Fibroblast of the aortic adventitia (primary cell): ENCODE measurements around the gene TMIGD3. TPM values are rescaled to one million over a fixed set of nuclear protein-coding genes. Genes with fewer than 3 reads are reported as not detected.

Experiments
- DNase-seq: peaks from one replicate; pipeline ENCODE4 v3.0.0-alpha.2; 2010; ENCODE audit warnings: low read depth
- H3K4me3 ChIP-seq: 2 replicates; pipeline ENCODE4 v1.5.1; 2011; ENCODE audit warnings: low read depth, mild to moderate bottlenecking, control low read depth, low read length, moderate library complexity
- total RNA-seq: library from RNA; depleted of rRNA; stranded (reverse); fragments of >200 nt; gene quantifications from 2 replicates; pipeline ENCODE4 v1.2.3, GENCODE V29; 2012; ENCODE audit warnings: low replicate concordance
- TF ChIP-seq, protein P1 (sequence below): IDR thresholded peaks from 2 replicates; pipeline ENCODE4 v1.5.1; 2011; ENCODE audit warnings: mild to moderate bottlenecking, low read length, control low read depth, inconsistent platforms; ENCODE audit not compliant: insufficient read depth

TMIGD3 gene
- total RNA-seq, 1 donor = not detected

DNA sequence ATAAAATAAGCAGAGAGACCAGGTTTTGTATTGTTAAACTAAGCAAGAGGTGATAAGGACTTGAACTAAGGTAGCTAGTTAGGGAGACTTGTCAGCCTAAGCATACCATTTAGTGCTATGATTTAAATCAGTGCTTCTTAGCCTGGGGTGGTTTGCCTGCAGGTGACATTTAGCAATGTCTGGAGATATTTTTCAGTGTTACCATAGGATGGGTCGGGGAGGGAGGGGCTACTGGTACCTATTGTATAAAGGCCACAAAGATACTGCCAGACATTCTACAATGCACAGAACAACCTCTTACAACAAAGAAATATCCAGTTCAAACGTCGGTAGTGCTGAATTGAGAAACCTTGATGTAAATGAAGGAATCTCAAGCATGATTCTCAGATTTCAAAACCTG, 50.9 kb downstream of the TMIGD3 start:
- no peak overlapping the region for H3K4me3 ChIP-seq
- DNase-seq = no peak
- TF ChIP-seq, protein P1, sequence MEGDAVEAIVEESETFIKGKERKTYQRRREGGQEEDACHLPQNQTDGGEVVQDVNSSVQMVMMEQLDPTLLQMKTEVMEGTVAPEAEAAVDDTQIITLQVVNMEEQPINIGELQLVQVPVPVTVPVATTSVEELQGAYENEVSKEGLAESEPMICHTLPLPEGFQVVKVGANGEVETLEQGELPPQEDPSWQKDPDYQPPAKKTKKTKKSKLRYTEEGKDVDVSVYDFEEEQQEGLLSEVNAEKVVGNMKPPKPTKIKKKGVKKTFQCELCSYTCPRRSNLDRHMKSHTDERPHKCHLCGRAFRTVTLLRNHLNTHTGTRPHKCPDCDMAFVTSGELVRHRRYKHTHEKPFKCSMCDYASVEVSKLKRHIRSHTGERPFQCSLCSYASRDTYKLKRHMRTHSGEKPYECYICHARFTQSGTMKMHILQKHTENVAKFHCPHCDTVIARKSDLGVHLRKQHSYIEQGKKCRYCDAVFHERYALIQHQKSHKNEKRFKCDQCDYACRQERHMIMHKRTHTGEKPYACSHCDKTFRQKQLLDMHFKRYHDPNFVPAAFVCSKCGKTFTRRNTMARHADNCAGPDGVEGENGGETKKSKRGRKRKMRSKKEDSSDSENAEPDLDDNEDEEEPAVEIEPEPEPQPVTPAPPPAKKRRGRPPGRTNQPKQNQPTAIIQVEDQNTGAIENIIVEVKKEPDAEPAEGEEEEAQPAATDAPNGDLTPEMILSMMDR = no peak

DNA sequence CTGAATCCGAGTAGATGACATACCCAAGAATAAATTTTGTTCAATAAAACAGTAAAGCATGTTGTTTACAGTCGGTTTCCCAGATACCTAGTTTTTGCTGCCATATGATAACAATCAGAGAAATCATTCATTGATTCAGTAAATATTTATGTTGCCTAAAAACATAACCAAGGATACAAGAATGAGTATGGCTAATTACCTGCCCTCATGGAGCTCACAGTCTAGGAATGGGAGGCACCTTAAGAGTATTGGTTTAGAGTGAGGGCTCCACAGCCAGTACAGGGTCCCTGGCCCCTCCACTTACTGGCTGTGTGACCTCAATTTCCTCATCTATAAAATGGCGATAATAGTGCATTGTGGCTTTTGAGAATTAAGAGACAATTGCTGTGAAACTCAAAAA, 53.2 kb downstream of the TMIGD3 start:
- TF ChIP-seq, protein P1 = no peak
- no peak for DNase-seq

DNA sequence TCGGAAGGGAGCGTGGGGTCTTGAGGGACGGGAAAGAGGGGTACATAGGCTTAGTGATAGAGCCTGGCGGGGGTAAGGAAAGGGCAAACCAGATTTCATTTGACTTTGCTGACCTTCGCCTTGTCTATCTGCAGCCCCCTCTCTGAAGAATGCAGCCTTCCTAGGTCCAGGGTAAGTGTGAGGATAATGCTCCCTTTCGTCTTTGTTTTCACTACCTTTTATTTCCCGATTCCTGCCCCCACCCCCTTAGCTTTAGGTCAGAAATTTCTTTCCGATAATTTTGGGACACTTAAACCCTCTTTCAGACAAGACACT, 53.8 kb downstream of the TMIGD3 start:
- peak overlapping the region; percentile 99 for H3K4me3 ChIP-seq
- TF ChIP-seq, protein P1 = no peak
- no peak for DNase-seq

More for the DNA sequence above, 53.2 kb downstream of the TMIGD3 start:
- H3K4me3 ChIP-seq = peak overlapping the region; percentile 99

DNA sequence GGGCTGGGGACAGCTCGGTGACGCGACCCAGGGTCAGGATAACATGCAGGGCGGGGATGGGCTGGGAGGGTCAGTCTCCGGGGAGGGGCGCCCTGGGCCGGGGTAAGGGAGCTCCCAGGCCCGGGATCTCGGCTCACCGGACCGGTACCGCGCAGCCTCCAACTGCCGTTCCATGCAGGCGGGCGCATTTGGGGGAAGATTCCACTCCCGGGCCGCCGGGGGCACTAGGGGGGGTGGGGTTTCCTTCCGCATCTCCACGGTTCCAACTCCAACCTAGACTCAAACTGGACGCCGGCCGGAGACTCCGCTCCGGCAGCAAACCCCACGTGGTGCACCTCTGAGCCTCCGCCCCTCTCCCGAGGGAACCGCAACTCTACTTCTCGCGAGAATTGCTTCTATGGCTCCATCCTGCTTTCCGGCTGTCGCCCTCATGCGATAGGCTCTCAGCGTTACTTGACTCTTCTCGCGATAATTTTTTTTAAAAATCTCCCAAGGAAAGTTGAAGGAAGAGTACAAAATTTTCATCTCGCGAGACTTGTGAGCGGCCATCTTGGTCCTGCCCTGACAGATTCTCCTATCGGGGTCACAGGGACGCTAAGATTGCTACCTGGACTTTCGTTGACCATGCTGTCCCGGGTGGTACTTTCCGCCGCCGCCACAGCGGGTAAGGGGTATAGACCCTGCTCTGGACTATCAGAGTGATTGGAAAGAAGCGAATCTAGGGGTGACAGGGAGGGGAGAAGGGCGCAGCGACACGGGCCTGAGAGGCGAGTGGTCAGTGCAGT, 54.3 kb downstream of the TMIGD3 start, which contains the start of the genes ATP5PB and WDR77:
Gene ATP5PB, plus strand, starts transcription at position 547 of the 785 bp plus-strand sequence. Its CDS starts 78 bp downstream, at position 625.
Gene WDR77, minus strand, starts transcription at position 339 of the 785 bp plus-strand sequence. Its CDS starts 87 bp downstream, at position 252.
- DNase-seq = peak; percentile 100
- peak within 1 kb of the TSS; percentile 99 for H3K4me3 ChIP-seq
- TF ChIP-seq, protein P1 = no peak

DNA sequence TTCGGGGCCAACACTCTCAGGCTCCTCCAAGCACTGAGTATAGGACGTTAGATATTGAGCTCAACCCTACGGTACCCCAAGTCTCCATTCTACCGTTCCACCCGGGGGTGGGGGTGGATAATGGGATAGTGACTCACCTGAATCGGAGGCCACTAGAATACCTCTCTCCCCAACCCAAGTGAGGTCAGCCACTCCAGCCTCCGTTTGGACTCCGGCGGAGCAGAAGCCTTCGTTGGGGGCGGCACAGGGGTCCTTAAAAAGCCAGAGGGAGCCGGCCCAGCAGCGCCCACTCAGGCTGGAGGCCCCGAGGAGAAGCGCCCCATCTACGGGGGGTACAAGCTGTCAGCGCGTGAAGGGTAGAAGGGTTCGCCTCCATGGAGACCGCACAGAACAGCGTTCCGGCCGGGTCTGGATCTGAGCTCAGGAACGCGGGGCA, 54.9 kb downstream of the TMIGD3 start:
- TF ChIP-seq, protein P1 = no peak
- DNase-seq = no peak
- peak overlapping the region; percentile 88 for H3K4me3 ChIP-seq

DNA sequence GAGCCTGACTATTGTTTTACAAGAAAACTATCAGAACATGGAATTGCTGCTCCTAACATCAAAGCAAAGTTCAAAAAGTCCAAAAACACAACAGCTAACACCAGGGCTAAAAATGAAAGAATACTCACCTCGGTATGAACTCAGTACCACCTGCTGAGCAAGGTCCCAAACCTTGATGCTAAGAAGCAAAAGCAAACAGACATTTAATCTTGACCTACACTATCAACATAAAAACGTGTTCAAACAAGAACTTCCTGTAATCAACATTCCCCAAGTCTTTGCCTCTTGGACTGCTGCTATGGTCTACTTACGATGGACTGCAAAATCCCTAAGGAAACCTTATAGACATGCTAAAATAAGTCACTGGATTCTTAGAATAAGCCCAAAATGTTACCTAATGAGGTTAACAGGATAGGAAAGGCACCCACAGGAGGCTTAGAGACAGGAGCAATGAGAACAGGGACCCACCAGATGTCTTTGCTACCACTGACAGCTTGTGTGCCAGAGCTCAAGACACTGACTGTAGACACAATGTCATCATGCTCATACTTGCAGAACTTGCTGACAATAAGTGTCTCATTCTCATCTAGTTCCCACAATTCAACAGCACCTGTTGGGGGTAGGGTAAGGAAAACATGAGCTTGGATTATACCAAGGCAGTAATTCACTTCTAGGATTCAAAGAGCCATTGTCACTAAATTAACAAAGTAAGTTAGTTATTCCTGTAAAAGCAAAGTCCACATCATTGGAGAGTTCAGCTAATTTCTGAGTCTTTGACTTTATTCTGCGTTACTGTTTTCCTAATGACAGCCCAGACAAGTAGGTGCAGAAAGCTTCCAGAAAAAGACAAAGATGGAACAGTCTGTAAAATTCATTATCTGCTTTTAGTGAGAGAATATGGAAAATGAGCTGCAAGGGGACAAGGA, 56.2 kb downstream of the TMIGD3 start:
- TF ChIP-seq, protein P1 = no peak
- no peak for DNase-seq
- peak overlapping the region; percentile 88 for H3K4me3 ChIP-seq
